SU-DHL-6 (cell line): ENCODE measurements around the gene ADPGK.

ENCODE experiments used
- CTCF ChIP-seq: fragments of 200-600 bp; sonication (generic); IDR thresholded peaks from one replicate; pipeline ENCODE4 v1.5.1; 2017; ENCODE audit warnings: antibody characterized with exemption, mild to moderate bottlenecking, low read length, moderate library complexity; ENCODE audit not compliant: insufficient read depth, poor library complexity, severe bottlenecking
- EZH2phosphoT487 ChIP-seq: fragments of 200-600 bp; sonication (generic), shearing (Covaris generic); conservative IDR thresholded peaks from 2 replicates; pipeline ENCODE4 v1.6.1; 2018; ENCODE audit warnings: mild to moderate bottlenecking, antibody characterized with exemption, low read length, moderate library complexity, mixed read lengths

GRCh38 chr15:72771329-72771725 is 12.2 kb downstream of the ADPGK start:
- TF ChIP-seq EZH2phosphoT487 (no peak), CTCF (no peak)
